ENCODE data around the gene HAGHL. TPM values are rescaled to one million over a fixed set of nuclear protein-coding genes. Genes with fewer than 3 reads are reported as not detected.

HAGHL gene
- 3.6 and 12.0 TPM in 2 replicates for total RNA-seq

DNA sequence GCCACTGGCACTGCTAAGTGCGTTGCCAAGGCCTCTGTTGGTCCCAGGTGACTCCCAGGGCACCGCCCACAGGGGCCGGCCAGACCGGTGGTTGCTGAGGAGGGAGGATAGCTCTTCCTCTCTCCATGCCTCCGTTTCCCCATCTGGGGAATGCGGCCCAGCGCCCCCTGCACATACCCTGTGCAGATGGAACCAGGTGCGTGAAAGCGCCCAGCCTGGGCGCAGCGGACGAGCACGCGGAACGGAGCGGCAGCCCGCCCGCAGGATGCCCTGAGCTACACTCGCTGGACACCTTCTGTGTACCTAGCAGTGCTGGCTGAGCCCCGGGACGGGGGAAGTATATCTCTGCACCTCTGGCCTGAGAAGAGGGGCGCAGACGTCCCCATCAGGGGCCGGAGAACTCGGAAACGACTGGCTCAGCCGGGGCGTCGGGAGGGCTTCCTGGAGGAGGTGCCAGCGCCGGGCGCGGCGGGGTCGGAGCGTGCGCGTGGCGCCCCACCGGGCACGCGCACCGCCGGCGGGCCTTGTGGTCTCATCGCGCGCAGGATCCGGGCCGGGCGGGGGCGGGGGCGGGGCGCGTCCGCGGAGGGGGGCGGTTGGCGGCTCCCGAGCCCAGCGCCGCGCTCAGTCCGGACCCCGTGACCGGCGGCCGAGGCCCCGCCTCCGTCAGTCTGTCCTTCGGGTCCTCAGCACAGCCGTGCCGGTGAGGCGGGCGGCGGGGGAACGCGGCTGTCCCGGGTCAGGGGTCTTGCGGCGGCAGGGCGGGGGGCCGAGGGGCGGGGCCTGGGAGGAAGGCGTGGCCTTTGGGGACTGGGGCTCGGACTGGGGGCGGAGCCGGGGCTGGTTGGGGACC is at the start of gene HAGHL, which contains the start of gene CCDC78:
TSS of gene HAGHL (plus strand) at position 669 of the 853 bp plus-strand sequence. CDS start 404 bp downstream, outside the sequence.
TSS of gene CCDC78 (minus strand) at position 6 of the 853 bp plus-strand sequence. CDS start 76 bp downstream, outside the sequence.

DNA sequence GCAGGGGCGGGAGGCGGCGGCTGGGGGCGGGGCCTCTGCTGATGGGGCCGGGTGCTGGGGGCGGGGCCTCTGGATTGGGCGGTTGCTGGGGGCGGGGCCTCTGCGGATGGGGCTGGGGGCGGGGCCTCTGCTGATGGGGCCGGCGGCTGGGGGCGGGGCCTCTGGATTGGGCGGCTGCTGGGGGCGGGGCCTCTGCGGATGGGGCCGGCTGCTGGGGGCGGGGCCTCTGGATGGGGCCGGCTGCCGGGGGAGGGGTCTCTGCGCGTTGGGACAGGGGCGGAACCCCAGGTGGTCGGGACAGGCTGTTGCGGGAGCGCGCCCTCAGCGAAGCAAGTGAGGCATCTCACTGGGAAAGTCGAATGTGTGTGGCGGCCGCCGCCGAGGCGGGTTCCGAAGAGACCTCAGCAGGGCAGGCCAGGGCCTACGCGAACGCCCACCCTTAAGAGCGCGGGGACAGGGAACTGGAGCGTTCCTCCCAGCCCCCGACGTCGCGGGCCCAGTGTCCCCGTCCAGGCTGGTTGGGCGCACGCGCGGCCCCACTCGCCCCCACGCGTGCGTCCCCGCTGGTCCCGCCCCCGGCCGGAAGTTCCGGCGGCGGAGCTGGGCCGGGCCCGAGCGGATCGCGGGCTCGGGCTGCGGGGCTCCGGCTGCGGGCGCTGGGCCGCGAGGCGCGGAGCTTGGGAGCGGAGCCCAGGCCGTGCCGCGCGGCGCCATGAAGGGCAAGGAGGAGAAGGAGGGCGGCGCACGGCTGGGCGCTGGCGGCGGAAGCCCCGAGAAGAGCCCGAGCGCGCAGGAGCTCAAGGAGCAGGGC is 46.9 kb upstream of the HAGHL start, which contains the start of gene STUB1:
TSS of gene STUB1 (plus strand) at position 597 of the 811 bp plus-strand sequence. CDS start at position 713, 116 bp downstream.

GRCh38 chr16:684071-684794 is 42.7 kb upstream of the HAGHL start, which contains the start of gene JMJD8:
JMJD8 (minus strand) TSS chr16:684334; CDS start chr16:684319, 15 bp downstream.

DNA sequence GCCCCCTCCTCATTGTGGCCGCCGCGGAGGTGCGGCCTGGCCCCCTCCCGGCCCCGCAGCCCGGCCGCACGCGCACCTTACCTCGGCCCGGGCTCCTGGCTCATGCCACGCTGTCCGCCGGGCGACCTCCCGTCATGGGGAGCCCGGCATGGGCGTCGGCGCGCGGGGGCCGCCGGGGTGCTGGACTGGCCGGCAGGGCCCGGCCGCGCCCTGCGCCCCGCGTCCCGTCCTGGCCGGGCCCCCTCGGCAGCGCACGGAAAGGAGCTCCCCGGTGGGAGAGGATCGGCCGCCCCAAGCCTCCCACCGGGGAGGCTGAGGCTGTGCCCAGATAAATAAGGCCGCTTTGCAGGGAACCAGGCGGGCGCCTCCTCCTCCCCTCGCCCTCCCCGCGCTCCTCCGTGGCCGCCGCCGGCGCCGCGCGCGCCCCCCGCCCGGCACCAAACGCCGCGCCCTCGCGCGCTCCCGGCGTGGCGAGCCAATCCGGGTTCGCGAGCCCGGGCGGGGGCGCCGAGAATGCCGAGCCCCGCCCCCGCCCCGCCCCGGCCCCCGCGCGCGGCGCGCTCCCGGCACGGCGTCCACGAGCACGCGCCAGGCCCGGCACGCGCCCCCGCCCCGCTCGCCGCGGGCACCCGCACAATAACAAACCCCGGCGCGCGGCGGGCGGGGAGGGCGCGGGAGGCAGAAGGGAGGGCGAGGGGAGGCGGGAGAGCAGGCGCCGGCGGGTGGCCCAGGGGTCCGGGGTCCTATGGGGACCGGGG is 21.3 kb upstream of the HAGHL start, which contains the start of gene FBXL16:
TSS of gene FBXL16 (minus strand) at position 371 of the 758 bp plus-strand sequence. CDS start 8,396 bp downstream, outside the sequence.

DNA sequence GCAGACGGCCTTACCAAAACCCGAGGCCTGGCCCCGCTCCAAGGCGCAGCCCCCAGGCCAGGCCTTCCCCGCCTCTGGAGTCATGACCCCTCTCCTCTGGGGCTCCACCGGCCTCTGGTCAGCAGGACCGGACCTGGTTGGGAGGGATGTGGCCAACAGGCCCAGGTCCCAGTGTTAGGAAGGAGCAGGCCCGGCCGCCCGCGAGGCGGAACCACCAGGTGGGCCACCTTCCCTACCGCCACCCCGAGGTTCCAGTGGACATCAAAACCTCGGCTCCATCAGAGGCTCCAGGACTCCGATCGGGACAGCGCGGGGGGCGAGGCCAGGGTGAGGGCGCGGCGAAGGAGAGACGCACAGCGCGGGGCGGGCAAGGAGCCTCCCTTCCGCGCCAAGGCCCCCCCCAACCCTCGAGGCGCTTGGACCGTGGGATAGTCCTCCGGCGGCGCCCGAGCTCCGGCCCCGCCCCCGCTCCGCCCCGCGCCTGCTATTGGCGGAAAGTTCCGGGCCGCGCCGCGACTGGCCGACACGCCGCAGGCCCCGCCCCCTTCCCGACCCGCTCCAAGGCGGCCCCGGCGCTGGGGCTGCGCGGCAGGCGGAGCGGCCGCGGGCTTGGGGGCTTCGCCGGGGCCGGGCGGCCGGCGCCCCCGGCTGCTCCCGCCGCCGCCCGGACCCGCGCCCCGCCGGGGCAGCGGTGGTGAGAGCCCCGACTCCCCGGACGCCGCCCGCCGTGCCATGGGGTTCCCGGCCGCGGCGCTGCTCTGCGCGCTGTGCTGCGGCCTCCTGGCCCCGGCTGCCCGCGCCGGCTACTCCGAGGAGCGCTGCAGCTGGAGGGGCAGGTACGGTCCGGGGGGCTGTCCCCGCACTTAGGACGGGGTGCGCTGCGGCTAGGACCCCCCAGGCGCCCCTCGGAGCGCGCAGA is 12.1 kb upstream of the HAGHL start, which contains the start of gene METRN:
TSS of gene METRN (plus strand) at position 561 of the 919 bp plus-strand sequence. CDS start at position 733, 172 bp downstream.

DNA sequence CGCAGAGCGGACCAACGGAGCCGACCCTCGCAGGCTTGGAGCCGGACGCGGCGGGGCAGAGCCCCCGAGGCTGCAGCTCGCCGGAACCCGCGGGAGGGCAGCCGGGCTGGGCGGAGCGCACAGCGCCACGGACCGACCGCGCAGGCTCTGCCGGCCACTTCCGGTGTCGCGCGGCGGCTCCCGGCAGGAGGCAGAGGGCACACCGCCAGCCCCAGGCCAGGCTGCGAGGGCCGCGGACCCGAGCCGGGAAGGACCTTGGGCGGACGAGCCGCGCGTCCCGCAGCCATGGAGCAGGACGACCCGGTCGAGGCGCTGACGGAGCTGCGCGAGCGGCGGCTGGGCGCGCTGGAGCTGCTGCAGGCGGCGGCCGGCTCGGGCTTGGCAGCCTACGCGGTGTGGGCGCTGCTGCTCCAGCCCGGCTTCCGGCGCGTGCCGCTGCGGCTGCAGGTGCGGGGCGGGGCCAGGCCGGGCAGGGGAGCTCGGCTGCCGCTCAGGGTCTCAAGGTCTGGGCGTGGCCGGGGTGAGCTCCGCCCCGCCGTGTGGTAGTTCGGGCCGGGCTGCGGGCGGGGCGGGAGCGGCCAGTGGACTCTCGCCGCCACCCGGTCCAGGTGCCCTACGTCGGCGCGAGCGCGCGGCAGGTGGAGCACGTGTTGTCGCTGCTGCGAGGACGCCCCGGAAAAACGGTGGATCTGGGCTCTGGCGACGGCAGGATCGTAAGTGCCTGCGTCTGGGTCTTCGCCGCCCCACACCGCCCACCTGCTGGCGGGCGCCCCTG is 5.7 kb upstream of the HAGHL start, which contains the start of gene ANTKMT:
TSS of gene ANTKMT (plus strand) at position 157 of the 775 bp plus-strand sequence. CDS start at position 286, 129 bp downstream.

GRCh38 chr16:740764-741505 is 14.0 kb downstream of the HAGHL start, which contains the start of gene CIAO3:
CIAO3 (minus strand) TSS chr16:740997; CDS start chr16:740985, 12 bp downstream.

DNA sequence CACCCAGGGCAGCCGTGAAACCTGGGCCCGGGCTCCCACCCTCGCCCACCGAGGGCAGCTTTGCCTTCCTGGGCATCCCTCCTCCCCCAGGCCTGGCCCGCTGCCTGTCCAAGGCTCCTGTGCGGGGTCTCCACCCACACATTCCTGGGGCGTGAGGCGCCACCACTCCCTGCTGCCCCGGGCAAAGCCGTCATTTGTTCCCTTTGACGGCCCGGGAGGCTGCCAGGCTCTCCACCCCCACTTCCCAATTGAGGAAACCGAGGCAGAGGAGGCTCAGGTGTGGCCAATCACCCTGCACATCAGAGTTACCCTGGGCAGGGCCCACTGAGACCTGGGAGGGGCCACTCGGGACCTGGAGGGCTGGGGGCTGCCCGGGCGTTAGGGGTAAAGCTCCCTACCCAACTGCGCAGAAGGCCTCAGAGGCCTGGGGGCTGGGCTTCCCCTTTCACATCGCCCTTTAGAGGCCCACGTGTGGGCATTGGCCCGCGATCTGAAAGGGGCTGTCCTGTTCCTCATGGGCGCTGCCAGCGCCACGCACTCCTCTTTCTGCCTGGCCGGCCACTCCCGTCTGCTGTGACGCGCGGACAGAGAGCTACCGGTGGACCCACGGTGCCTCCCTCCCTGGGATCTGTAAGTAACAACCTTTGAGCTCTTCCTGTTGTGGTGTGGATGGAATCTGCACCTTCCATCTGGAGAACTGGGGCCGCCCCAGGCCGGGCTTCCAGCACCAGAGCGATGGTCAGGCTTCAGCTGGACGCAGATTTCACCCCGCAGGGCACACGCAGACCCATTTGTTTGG is 33.8 kb downstream of the HAGHL start, which contains the start of gene MSLN:
TSS of gene MSLN (plus strand) at position 190 of the 799 bp plus-strand sequence. CDS start 1,947 bp downstream, outside the sequence.

Other genes starting within 250 kb of the HAGHL start
- gene CAPN15, start 199.4 kb upstream of the HAGHL start, total RNA-seq = 30.2 and 41.9 TPM in 2 replicates
- gene PRR35, start 166.7 kb upstream of the HAGHL start, total RNA-seq = under 0.01 TPM in 1 of 2 replicates, not detected in the other
- gene NHLRC4, start 160.1 kb upstream of the HAGHL start, total RNA-seq = 1.6 and 2.0 TPM in 2 replicates
- gene PIGQ, start 157.1 kb upstream of the HAGHL start, total RNA-seq = 23.1 and 24.2 TPM in 2 replicates
- gene RAB40C, start 137.0 kb upstream of the HAGHL start, total RNA-seq = 8.4 and 11.1 TPM in 2 replicates
- 0.15 TPM in 1 of 2 replicates, not detected in the other for gene WFIKKN1, start 96.1 kb upstream of the HAGHL start, total RNA-seq
- gene METTL26, start 90.8 kb upstream of the HAGHL start, total RNA-seq = 68.7 and 115 TPM in 2 replicates
- 22.6 and 23.7 TPM in 2 replicates for gene MCRIP2, start 85.3 kb upstream of the HAGHL start, total RNA-seq
- gene WDR90, start 77.7 kb upstream of the HAGHL start, total RNA-seq = 8.8 and 9.4 TPM in 2 replicates
- 32.1 and 35.7 TPM in 2 replicates for gene RHOT2, start 59.0 kb upstream of the HAGHL start, total RNA-seq
- gene RHBDL1, start 51.4 kb upstream of the HAGHL start, total RNA-seq = 0.30 and 0.65 TPM in 2 replicates
- gene STUB1, start 46.7 kb upstream of the HAGHL start, total RNA-seq = 139 and 144 TPM in 2 replicates
- gene JMJD8, start 42.8 kb upstream of the HAGHL start, total RNA-seq = 22.0 and 29.6 TPM in 2 replicates
- gene WDR24, start 36.7 kb upstream of the HAGHL start, total RNA-seq = 2.6 TPM in 2 replicates
- gene FBXL16, start 21.3 kb upstream of the HAGHL start, total RNA-seq = 0.32 TPM in 1 of 2 replicates, not detected in the other
- gene METRN, start 12.0 kb upstream of the HAGHL start, total RNA-seq = 15.5 and 41.9 TPM in 2 replicates
- gene ANTKMT, start 6.0 kb upstream of the HAGHL start, total RNA-seq = 38.3 and 43.9 TPM in 2 replicates
- 0.15 and 1.3 TPM in 2 replicates for gene CCDC78, start 663 bp upstream of the HAGHL start, total RNA-seq
- gene CIAO3, start 13.9 kb downstream of the HAGHL start, total RNA-seq = 27.3 and 33.6 TPM in 2 replicates
- gene MSLN, start 33.6 kb downstream of the HAGHL start, total RNA-seq = not detected in 2 replicates
- gene RPUSD1, start 61.3 kb downstream of the HAGHL start, total RNA-seq = 35.4 and 37.1 TPM in 2 replicates
- gene CHTF18, start 61.5 kb downstream of the HAGHL start, total RNA-seq = 13.6 and 22.2 TPM in 2 replicates
- not detected in 2 replicates for gene GNG13, start 73.6 kb downstream of the HAGHL start, total RNA-seq
- gene LMF1, start 243.9 kb downstream of the HAGHL start, total RNA-seq = 3.3 and 15.9 TPM in 2 replicates